Liver (tissue), 9 donors: ENCODE measurements around the gene TMEM269. TPM values are rescaled to one million over a fixed set of nuclear protein-coding genes. Genes with fewer than 3 reads are reported as not detected.

ENCODE experiments used
- DNase-seq: peaks from one replicate; pipeline ENCODE4 v3.0.0-alpha.2; 2017; ENCODE audit warnings: low spot score
- H3K27ac ChIP-seq, 2 donors: one replicate each; pipeline ENCODE4 v1.7.0; 2013; ENCODE audit warnings: inconsistent platforms in 2 of 2, low read length in 2 of 2, control low read depth in 1 of 2, low read depth in 1 of 2, mild to moderate bottlenecking in 1 of 2
- H3K27me3 ChIP-seq, 4 donors: one replicate each; pipeline versions ENCODE4 v1.6.1 to v1.7.0; 2013; ENCODE audit warnings: low read length in 3 of 4, inconsistent platforms in 1 of 4, mild to moderate bottlenecking in 1 of 4, moderate library complexity in 1 of 4; ENCODE audit not compliant: control insufficient read depth in 4 of 4, insufficient read depth in 4 of 4
- H3K36me3 ChIP-seq, 4 donors: one replicate each; pipeline versions ENCODE4 v1.6.1 to v1.7.0; 2013; ENCODE audit warnings: low read length in 3 of 4, mild to moderate bottlenecking in 3 of 4, low read depth in 1 of 4, moderate library complexity in 1 of 4; ENCODE audit not compliant: control insufficient read depth in 4 of 4, insufficient read depth in 3 of 4
- H3K4me1 ChIP-seq, 4 donors: one replicate each; pipeline versions ENCODE4 v1.6.1 to v1.7.0; 2013; ENCODE audit warnings: low read length in 3 of 4, mild to moderate bottlenecking in 3 of 4, moderate library complexity in 1 of 4; ENCODE audit not compliant: control insufficient read depth in 4 of 4, insufficient read depth in 4 of 4
- H3K4me3 ChIP-seq, 3 donors: one replicate each; pipeline versions ENCODE4 v1.6.1 to v1.7.0; 2013; ENCODE audit warnings: low read length in 3 of 3, control low read depth in 1 of 3, low read depth in 1 of 3, mild to moderate bottlenecking in 1 of 3
- H3K9ac ChIP-seq, 2 donors: one replicate each; pipeline ENCODE4 v1.7.0; 2013; ENCODE audit warnings: low read length in 2 of 2, mild to moderate bottlenecking in 2 of 2, moderate library complexity in 2 of 2, control low read depth in 1 of 2, low read depth in 1 of 2
- H3K9me3 ChIP-seq, 4 donors: one replicate each; pipeline versions ENCODE4 v1.6.1 to v1.7.0; 2013; ENCODE audit warnings: low read length in 3 of 4; ENCODE audit not compliant: control insufficient read depth in 4 of 4
- ATF3 ChIP-seq: IDR thresholded peaks from 2 replicates; pipeline ENCODE4 v1.6.1; 2016; ENCODE audit warnings: antibody characterized with exemption
- CTCF ChIP-seq: fragments of 150-350 bp; IDR thresholded peaks from 2 replicates; pipeline ENCODE4 v1.5.1; 2017; ENCODE audit warnings: improper control_type of control experiment, low read depth, low read length; ENCODE audit not compliant: missing input control
- EGR1 ChIP-seq, 2 donors: IDR thresholded peaks; 2 replicates each; pipeline ENCODE4 v1.6.1; 2016 to 2018; ENCODE audit warnings: antibody characterized with exemption in 2 of 2, low read depth in 2 of 2
- FOXA1 ChIP-seq: IDR thresholded peaks from 2 replicates; pipeline ENCODE4 v1.6.1; 2016; ENCODE audit warnings: antibody characterized with exemption
- FOXA2 ChIP-seq: IDR thresholded peaks from 2 replicates; pipeline ENCODE4 v1.6.1; 2016; ENCODE audit warnings: antibody characterized with exemption
- GABPA ChIP-seq, 2 donors: IDR thresholded peaks in 1 of 2; conservative IDR thresholded peaks in 1 of 2; 2 replicates each; pipeline ENCODE4 v1.6.1; 2016; ENCODE audit warnings: antibody characterized with exemption in 2 of 2, mild to moderate bottlenecking in 1 of 2, moderate library complexity in 1 of 2
- HNF4A ChIP-seq, 2 donors: conservative IDR thresholded peaks; 2 replicates each; pipeline ENCODE4 v1.6.1; 2016; ENCODE audit warnings: antibody characterized with exemption in 2 of 2, mild to moderate bottlenecking in 2 of 2
- HNF4G ChIP-seq: IDR thresholded peaks from 2 replicates; pipeline ENCODE4 v1.6.1; 2016; ENCODE audit warnings: antibody characterized with exemption
- JUND ChIP-seq, 2 donors: IDR thresholded peaks; 2 replicates each; pipeline ENCODE4 v1.6.1; 2016; ENCODE audit warnings: antibody characterized with exemption in 2 of 2
- MAX ChIP-seq: IDR thresholded peaks from 2 replicates; pipeline ENCODE4 v1.6.1; 2016; ENCODE audit warnings: antibody characterized with exemption
- NR2F2 ChIP-seq: IDR thresholded peaks from 2 replicates; pipeline ENCODE4 v1.6.1; 2016; ENCODE audit warnings: antibody characterized with exemption
- RAD21 ChIP-seq, 2 donors: IDR thresholded peaks; 2 replicates each; pipeline ENCODE4 v1.6.1; 2016; ENCODE audit warnings: antibody characterized with exemption in 2 of 2, mild to moderate bottlenecking in 2 of 2
- REST ChIP-seq: IDR thresholded peaks from 2 replicates; pipeline ENCODE4 v1.6.1; 2016; ENCODE audit warnings: antibody characterized with exemption, mild to moderate bottlenecking
- RXRA ChIP-seq, 2 donors: IDR thresholded peaks; 2 replicates each; pipeline ENCODE4 v1.6.1; 2017 to 2018; ENCODE audit warnings: antibody characterized with exemption in 2 of 2, mild to moderate bottlenecking in 1 of 2
- SP1 ChIP-seq: IDR thresholded peaks from 2 replicates; pipeline ENCODE4 v1.6.1; 2018; ENCODE audit warnings: antibody characterized with exemption, mild to moderate bottlenecking
- TAF1 ChIP-seq: conservative IDR thresholded peaks from 2 replicates; pipeline ENCODE4 v1.6.1; 2016; ENCODE audit warnings: antibody characterized with exemption, mild to moderate bottlenecking
- YY1 ChIP-seq: IDR thresholded peaks from 2 replicates; pipeline ENCODE4 v1.6.1; 2016; ENCODE audit warnings: antibody characterized with exemption, mild to moderate bottlenecking
- ZBTB33 ChIP-seq: IDR thresholded peaks from 2 replicates; pipeline ENCODE4 v1.6.1; 2016; ENCODE audit warnings: antibody characterized with exemption
- WGBS: extraction: QIAGEN DNeasy Blood & Tissue Kit; methylation state at CpG from one replicate; pipeline ENCODE4 v1.1.7; 2013; 5-methylcytosine and 5-hydroxymethylcytosine counted together
- polyA plus RNA-seq, 2 donors: library from polyadenylated mRNA; stranded (reverse) in 1 of 2; unstranded in 1 of 2; fragments of 200-250 nt in 1 of 2; fragments of >200 nt in 1 of 2; fragmentation: Nextera tagmentation in 1 of 2; extraction: Ambion mirVana in 1 of 2; gene quantifications; one replicate each; pipeline versions ENCODE4 v1.2.1 to v1.2.3, GENCODE V29; 2013 to 2015
- total RNA-seq, 2 donors: library from RNA; depleted of rRNA; stranded (reverse); fragments of >200 nt; gene quantifications; one replicate each; pipeline ENCODE4 v1.2.3, GENCODE V29; 2014
- donor health status: healthy.
- donor health status: healthy.
- donor health status: healthy.
- donor health status: healthy.
- donor health status: healthy.

Gene TMEM269
- total and polyA plus RNA-seq, 4 donors: 0.05 to 0.08 TPM; not detected in 2

- H3K27me3 ChIP-seq: no peaks in the 10 kb centered on the region
- DNase-seq: no peak
- H3K9me3 ChIP-seq: no peaks in the 10 kb centered on the region
- WGBS: 100% methylated on average over 1 of the region's 1 CpG
- H3K27ac ChIP-seq: no peak overlapping the region
- peaks cover 5 to 49% (median 23%) of the 10 kb centered on the region in 4 donors for H3K36me3 ChIP-seq
- TF ChIP-seq EGR1 (IDR thresholded peaks at IDR 0.05; ENCODE audit: low read depth in 2 of 2): no peak
- no peak for TF ChIP-seq CTCF
- no peak for TF ChIP-seq NR2F2
- no peak for TF ChIP-seq GABPA (IDR thresholded peaks at IDR 0.05 in 1 of 2, conservative IDR thresholded peaks at IDR 0.05 in 1 of 2)
- TF ChIP-seq FOXA1: no peak
- no peak for TF ChIP-seq RXRA (IDR thresholded peaks at IDR 0.05)
- no peak for TF ChIP-seq RAD21 (IDR thresholded peaks at IDR 0.05)
- TF ChIP-seq FOXA2: no peak
- no peak for TF ChIP-seq ATF3
- TF ChIP-seq HNF4G: no peak
- TF ChIP-seq JUND (IDR thresholded peaks at IDR 0.05): no peak
- no peak overlapping the region for H3K9ac ChIP-seq
- H3K4me3 ChIP-seq: no peak overlapping the region
- H3K4me1 ChIP-seq: peaks cover 0 to 9% (median 7%) of the 10 kb centered on the region in 4 donors
These were observed 4.6 kb upstream of the TMEM269 start for GRCh38 chr1:42780176-42780575.

- Histone ChIP-seq H3K27me3 (no peaks in the 10 kb centered on the region), H3K4me3 (no peak overlapping the region), H3K27ac (no peak overlapping the region), H3K9me3 (no peaks in the 10 kb centered on the region), H3K4me1 (peaks cover 0 to 10% (median 2%) of the 10 kb centered on the region in 4 donors), H3K9ac (no peak overlapping the region), H3K36me3 (peaks cover 2 to 26% (median 13%) of the 10 kb centered on the region in 4 donors)
- 98% methylated on average over 2 of the region's 2 CpGs for WGBS
- TF ChIP-seq EGR1 (IDR thresholded peaks at IDR 0.05; ENCODE audit: low read depth in 2 of 2): no peak
- TF ChIP-seq RXRA (IDR thresholded peaks at IDR 0.05): no peak
- no peak for TF ChIP-seq TAF1
- no peak for TF ChIP-seq ATF3
- no peak for TF ChIP-seq HNF4A (conservative IDR thresholded peaks at IDR 0.05)
- TF ChIP-seq GABPA (IDR thresholded peaks at IDR 0.05 in 1 of 2, conservative IDR thresholded peaks at IDR 0.05 in 1 of 2): no peak
- no peak for TF ChIP-seq ZBTB33
- no peak for TF ChIP-seq JUND (IDR thresholded peaks at IDR 0.05)
- no peak for TF ChIP-seq YY1
- no peak for TF ChIP-seq NR2F2
- TF ChIP-seq MAX: no peak
- TF ChIP-seq FOXA1: no peak
- TF ChIP-seq FOXA2: no peak
- no peak for TF ChIP-seq CTCF
- no peak for TF ChIP-seq SP1
- no peak for TF ChIP-seq RAD21 (IDR thresholded peaks at IDR 0.05)
- TF ChIP-seq REST: no peak
- DNase-seq: no peak
These were observed 1.7 kb upstream of the TMEM269 start for GRCh38 chr1:42783092-42783491.
